MM.1S (cell line): ENCODE results near the gene TULP4.

Source experiments
- DNase-seq: peaks from one replicate; pipeline ENCODE4 v3.0.0-alpha.2; 2015
- H2AFZ ChIP-seq: fragments of 300-600 bp; sonication (generic); 2 replicates; pipeline ENCODE4 v1.6.0; 2016; ENCODE audit warnings: antibody characterized with exemption, low read length
- H3F3A ChIP-seq: fragments of 300-600 bp; sonication (generic); 2 replicates; pipeline ENCODE4 v1.6.1; 2016; ENCODE audit warnings: mild to moderate bottlenecking, antibody characterized with exemption, low read length, moderate library complexity, mixed read lengths; ENCODE audit not compliant: insufficient read depth
- H3K27ac ChIP-seq: fragments of 300-600 bp; sonication (generic); 2 replicates; pipeline ENCODE4 v1.5.1; 2016; ENCODE audit warnings: mild to moderate bottlenecking, low read length
- H3K27me3 ChIP-seq: fragments of 300-600 bp; sonication (generic); replicated peaks from 2 replicates; pipeline ENCODE4 v1.6.0; 2016; ENCODE audit warnings: low read length; ENCODE audit not compliant: insufficient read depth
- H3K36me3 ChIP-seq: fragments of 300-600 bp; sonication (generic); replicated peaks from 2 replicates; pipeline ENCODE4 v1.6.1; 2016; ENCODE audit warnings: mild to moderate bottlenecking, low read length, mixed read lengths; ENCODE audit not compliant: insufficient read depth
- H3K4me1 ChIP-seq: fragments of 300-600 bp; sonication (generic); 2 replicates; pipeline ENCODE4 v1.6.1; 2016; ENCODE audit warnings: low read length, mixed read lengths
- H3K4me2 ChIP-seq: fragments of 300-600 bp; sonication (generic); 2 replicates; pipeline ENCODE4 v1.6.0; 2016; ENCODE audit warnings: low read depth, low read length
- H3K4me3 ChIP-seq: fragments of 300-600 bp; sonication (generic); 2 replicates; pipeline ENCODE4 v1.5.1; 2016; ENCODE audit warnings: low read length, mixed read lengths
- H3K79me2 ChIP-seq: fragments of 300-600 bp; sonication (generic); 2 replicates; pipeline ENCODE4 v1.6.1; 2016; ENCODE audit warnings: mixed run types, low read length, mixed read lengths
- H3K9ac ChIP-seq: fragments of 300-600 bp; sonication (generic); 2 replicates; pipeline ENCODE4 v1.6.1; 2016; ENCODE audit warnings: low read length, mixed read lengths
- H3K9me2 ChIP-seq: fragments of 300-600 bp; sonication (generic); replicated peaks from 2 replicates; pipeline ENCODE4 v1.6.1; 2016; ENCODE audit warnings: mild to moderate bottlenecking, low read length, mixed read lengths; ENCODE audit not compliant: insufficient read depth
- H3K9me3 ChIP-seq: fragments of 300-600 bp; sonication (generic); replicated peaks from 2 replicates; pipeline ENCODE4 v1.6.1; 2016; ENCODE audit warnings: mild to moderate bottlenecking, low read length, mixed read lengths; ENCODE audit not compliant: insufficient read depth
- H4K20me1 ChIP-seq: fragments of 300-600 bp; sonication (generic); 2 replicates; pipeline ENCODE4 v1.6.1; 2016; ENCODE audit warnings: mild to moderate bottlenecking, low read length, moderate library complexity, mixed read lengths; ENCODE audit not compliant: insufficient read depth
- CTCF ChIP-seq: fragments of 300-600 bp; sonication (generic); IDR thresholded peaks from 2 replicates; pipeline ENCODE4 v1.5.1; 2016; ENCODE audit warnings: antibody characterized with exemption, low read length, mixed read lengths
- EZH2 ChIP-seq: fragments of 300-600 bp; sonication (generic); optimal IDR thresholded peaks from 2 replicates; pipeline ENCODE3; 2017; ENCODE audit warnings: low read depth, mild to moderate bottlenecking, antibody characterized with exemption, low read length, mixed read lengths
- EZH2phosphoT487 ChIP-seq: fragments of 300-600 bp; sonication (generic); IDR thresholded peaks from 2 replicates; pipeline ENCODE4 v1.6.1; 2018; ENCODE audit warnings: antibody characterized with exemption, low read length

TULP4 gene

GRCh38 chr6:158502263-158502950 is 190.1 kb downstream of the TULP4 start:
- TF ChIP-seq CTCF (no peak), EZH2 (no peak), EZH2phosphoT487 (no peak)
- H2AFZ ChIP-seq = no peak overlapping the region
- H3K9ac ChIP-seq = no peak overlapping the region
- no peak overlapping the region for H3K27ac ChIP-seq
- no peaks in the 10 kb centered on the region for H4K20me1 ChIP-seq
- no peaks in the 10 kb centered on the region for H3K9me2 ChIP-seq
- H3K4me2 ChIP-seq = no peak overlapping the region
- H3K27me3 ChIP-seq = no peaks in the 10 kb centered on the region
- H3K36me3 ChIP-seq = no peaks in the 10 kb centered on the region
- no peaks in the 10 kb centered on the region for H3K79me2 ChIP-seq
- H3K4me1 ChIP-seq = no peaks in the 10 kb centered on the region
- no peak overlapping the region for H3K4me3 ChIP-seq
- H3K9me3 ChIP-seq = no peaks in the 10 kb centered on the region
- no peaks in the 10 kb centered on the region for H3F3A ChIP-seq
- DNase-seq = no peak

GRCh38 chr6:158503222-158503621 is 191.0 kb downstream of the TULP4 start:
- no peak overlapping the region for H3K4me3 ChIP-seq
- no peak overlapping the region for H3K27ac ChIP-seq
- H3K9ac ChIP-seq = no peak overlapping the region
- no peaks in the 10 kb centered on the region for H3F3A ChIP-seq
- no peaks in the 10 kb centered on the region for H3K79me2 ChIP-seq
- no peaks in the 10 kb centered on the region for H4K20me1 ChIP-seq
- no peaks in the 10 kb centered on the region for H3K4me1 ChIP-seq
- H2AFZ ChIP-seq = no peak overlapping the region
- no peaks in the 10 kb centered on the region for H3K27me3 ChIP-seq
- no peaks in the 10 kb centered on the region for H3K9me2 ChIP-seq
- no peaks in the 10 kb centered on the region for H3K9me3 ChIP-seq
- TF ChIP-seq EZH2phosphoT487 = no peak
- TF ChIP-seq CTCF = no peak
- TF ChIP-seq EZH2 = no peak
- no peak overlapping the region for H3K4me2 ChIP-seq
- DNase-seq = no peak
- H3K36me3 ChIP-seq = no peaks in the 10 kb centered on the region

DNA sequence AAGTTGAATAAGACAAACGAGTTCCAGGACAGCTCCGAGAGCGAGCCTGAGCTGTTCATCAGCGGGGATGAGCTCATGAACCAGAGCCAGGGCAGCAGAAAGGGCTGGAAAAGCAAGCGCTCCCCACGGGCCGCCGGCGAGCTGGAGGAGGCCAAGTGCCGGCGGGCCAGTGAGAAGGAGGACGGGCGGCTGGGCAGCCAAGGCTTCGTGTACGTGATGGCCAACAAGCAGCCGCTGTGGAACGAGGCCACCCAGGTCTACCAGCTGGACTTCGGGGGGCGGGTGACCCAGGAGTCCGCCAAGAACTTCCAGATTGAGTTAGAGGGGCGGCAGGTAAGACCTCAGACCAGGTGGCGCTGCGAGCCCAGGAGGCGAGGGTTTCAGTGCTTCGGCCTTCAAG is 191.6 kb downstream of the TULP4 start:
- Histone ChIP-seq H3K9me3 (no peaks in the 10 kb centered on the region), H3K27ac (no peak overlapping the region), H3K27me3 (no peaks in the 10 kb centered on the region), H3K4me1 (no peaks in the 10 kb centered on the region), H3K9me2 (no peaks in the 10 kb centered on the region), H3K79me2 (no peaks in the 10 kb centered on the region), H4K20me1 (no peaks in the 10 kb centered on the region), H3K36me3 (no peaks in the 10 kb centered on the region), H3K4me2 (no peak overlapping the region), H3K4me3 (no peak overlapping the region), H3F3A (no peaks in the 10 kb centered on the region), H3K9ac (no peak overlapping the region), H2AFZ (no peak overlapping the region)
- TF ChIP-seq EZH2 = no peak
- no peak for TF ChIP-seq EZH2phosphoT487
- TF ChIP-seq CTCF = no peak
- DNase-seq = no peak
